Measurements from ENCODE around the gene NAALADL2.

Gene NAALADL2

GRCh38 chr3:174891524-174892203 lies 32.5 kb downstream of the NAALADL2 start:
- TF ChIP-seq CTCF (IDR thresholded peaks at IDR 0.05; ENCODE audit: low read length) (peak; percentile 7; the same call in 1 of the 2 replicates), EZH2 (IDR thresholded peaks at IDR 0.05; ENCODE audit: borderline replicate concordance, low read length) (no peak)
- Histone ChIP-seq H4K20me1 (ENCODE audit: insufficient read depth, low read length) (no peaks in the 10 kb centered on the region), H3K79me2 (ENCODE audit: insufficient read depth, low read length) (no peaks in the 10 kb centered on the region), H3F3A (ENCODE audit: insufficient read depth, low read length) (no peaks in the 10 kb centered on the region), H3K27me3 (ENCODE audit: insufficient read depth, low read length) (no peaks in the 10 kb centered on the region), H3K27ac (ENCODE audit: low read depth, low read length, poor library complexity, severe bottlenecking) (no peak overlapping the region), H3K4me2 (ENCODE audit: low read length) (no peak overlapping the region), H3K9me3 (ENCODE audit: low read length) (no peaks in the 10 kb centered on the region), H3K9ac (ENCODE audit: low read length) (no peak overlapping the region), H3K4me3 (ENCODE audit: low read depth, low read length, poor library complexity, severe bottlenecking) (no peak overlapping the region), H3K36me3 (ENCODE audit: insufficient read depth, low read length) (no peaks in the 10 kb centered on the region), H3K4me1 (ENCODE audit: insufficient read depth, low read length, severe bottlenecking) (no peaks in the 10 kb centered on the region), H2AFZ (ENCODE audit: low read length) (no peak overlapping the region), H3K9me2 (ENCODE audit: low read depth, low read length) (no peaks in the 10 kb centered on the region)

- Histone ChIP-seq H3K27ac (ENCODE audit: low read depth, low read length, poor library complexity, severe bottlenecking) (no peak overlapping the region), H4K20me1 (ENCODE audit: insufficient read depth, low read length) (no peaks in the 10 kb centered on the region), H3K27me3 (ENCODE audit: insufficient read depth, low read length) (no peaks in the 10 kb centered on the region), H3K9ac (ENCODE audit: low read length) (no peak overlapping the region), H3F3A (ENCODE audit: insufficient read depth, low read length) (no peaks in the 10 kb centered on the region), H3K9me2 (ENCODE audit: low read depth, low read length) (no peaks in the 10 kb centered on the region), H3K79me2 (ENCODE audit: insufficient read depth, low read length) (no peaks in the 10 kb centered on the region), H3K4me1 (ENCODE audit: insufficient read depth, low read length, severe bottlenecking) (no peaks in the 10 kb centered on the region), H3K4me3 (ENCODE audit: low read depth, low read length, poor library complexity, severe bottlenecking) (no peak overlapping the region), H3K4me2 (ENCODE audit: low read length) (no peak overlapping the region), H3K36me3 (ENCODE audit: insufficient read depth, low read length) (no peaks in the 10 kb centered on the region), H3K9me3 (ENCODE audit: low read length) (no peaks in the 10 kb centered on the region), H2AFZ (ENCODE audit: low read length) (no peak overlapping the region)
- TF ChIP-seq EZH2 (IDR thresholded peaks at IDR 0.05; ENCODE audit: borderline replicate concordance, low read length), result no peak
Observed at GRCh38 chr3:174907027-174907426, 47.9 kb downstream of the NAALADL2 start.

DNA sequence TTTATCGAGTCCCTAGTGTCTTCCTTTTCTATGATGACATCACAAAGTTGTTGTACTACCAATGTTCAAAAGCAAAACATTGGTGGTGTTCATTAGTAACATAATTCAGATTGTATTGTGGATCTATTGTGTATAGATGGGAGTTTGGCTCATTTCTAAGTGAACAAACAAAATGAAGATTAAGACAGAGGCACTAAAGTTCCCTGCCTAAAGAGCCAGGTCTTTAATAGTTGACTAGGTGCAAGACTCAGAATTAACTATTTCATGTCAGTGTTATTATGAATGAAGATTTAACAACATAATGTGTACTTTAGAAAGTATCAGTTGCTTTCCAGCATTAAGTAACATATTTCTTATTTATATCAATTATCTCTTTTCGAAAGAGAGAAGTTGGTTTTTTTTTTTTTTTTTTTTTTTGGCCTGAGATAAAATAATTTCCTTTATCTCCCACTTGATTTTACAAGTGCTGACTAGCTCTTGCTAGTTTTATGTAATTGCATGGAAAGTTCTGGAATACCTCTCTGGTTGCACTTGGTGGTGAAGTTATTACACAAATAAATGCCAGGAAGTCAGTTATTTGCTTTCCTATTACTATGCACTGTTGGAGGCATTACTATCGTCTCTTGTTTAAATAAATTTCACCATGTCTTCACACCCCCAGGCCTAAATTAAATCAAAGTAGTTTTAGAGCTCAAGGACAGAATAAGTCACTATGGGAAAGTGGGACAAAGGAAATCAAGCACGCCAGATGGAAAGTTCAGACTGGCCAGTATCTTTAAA lies 48.7 kb downstream of the NAALADL2 start:
- H3K79me2 ChIP-seq (ENCODE audit: insufficient read depth, low read length), result no peaks in the 10 kb centered on the region
- no peaks in the 10 kb centered on the region for H3K9me3 ChIP-seq (ENCODE audit: low read length)
- no peak for TF ChIP-seq CTCF (IDR thresholded peaks at IDR 0.05; ENCODE audit: low read length)
- no peak for TF ChIP-seq EZH2 (IDR thresholded peaks at IDR 0.05; ENCODE audit: borderline replicate concordance, low read length)
- no peaks in the 10 kb centered on the region for H3K9me2 ChIP-seq (ENCODE audit: low read depth, low read length)
- H3K27ac ChIP-seq (ENCODE audit: low read depth, low read length, poor library complexity, severe bottlenecking), result no peak overlapping the region
- H3K4me2 ChIP-seq (ENCODE audit: low read length), result no peak overlapping the region
- H3K27me3 ChIP-seq (ENCODE audit: insufficient read depth, low read length), result no peaks in the 10 kb centered on the region
- no peaks in the 10 kb centered on the region for H3K4me1 ChIP-seq (ENCODE audit: insufficient read depth, low read length, severe bottlenecking)
- H2AFZ ChIP-seq (ENCODE audit: low read length), result no peak overlapping the region
- no peaks in the 10 kb centered on the region for H3K36me3 ChIP-seq (ENCODE audit: insufficient read depth, low read length)
- H4K20me1 ChIP-seq (ENCODE audit: insufficient read depth, low read length), result no peaks in the 10 kb centered on the region
- H3F3A ChIP-seq (ENCODE audit: insufficient read depth, low read length), result no peaks in the 10 kb centered on the region
- H3K4me3 ChIP-seq (ENCODE audit: low read depth, low read length, poor library complexity, severe bottlenecking), result no peak overlapping the region
- no peak overlapping the region for H3K9ac ChIP-seq (ENCODE audit: low read length)

Measured in OCI-LY1 (cell line).